Right lobe of liver (tissue), 6 donors: ENCODE data around the gene PDHA1. TPM values are rescaled to one million over a fixed set of nuclear protein-coding genes. Genes with fewer than 3 reads are reported as not detected.

ENCODE experiments used
- ATAC-seq, 4 donors: fragments of 200-7000 bp; cut with Tn5 transposase; one replicate each; pipeline ENCODE4 v1.9.1; 2020; ENCODE audit warnings: mild to moderate bottlenecking in 4 of 4, moderate library complexity in 4 of 4
- DNase-seq, 3 donors: peaks; one replicate each; pipeline ENCODE4 v3.0.0-alpha.2; 2020
- H3K27ac ChIP-seq, 3 donors: fragments of 200-600 bp; one replicate each; pipeline ENCODE4 v1.8.0; 2022
- H3K27me3 ChIP-seq, 2 donors: fragments of 200-600 bp; one replicate each; pipeline ENCODE4 v1.8.0; 2022
- H3K36me3 ChIP-seq, 4 donors: fragments of 200-600 bp; sonication (generic) in 1 of 4; one replicate each; pipeline versions ENCODE4 v1.5.1 to v1.8.0; 2017 to 2022; ENCODE audit warnings: control low read depth in 1 of 4
- H3K4me1 ChIP-seq, 4 donors: fragments of 200-600 bp; sonication (generic) in 1 of 4; one replicate each; pipeline versions ENCODE4 v1.5.1 to v1.8.0; 2017 to 2022; ENCODE audit warnings: control low read depth in 1 of 4
- H3K4me3 ChIP-seq, 3 donors: fragments of 200-600 bp; one replicate each; pipeline ENCODE4 v1.8.0; 2022
- H3K9me3 ChIP-seq, 4 donors: fragments of 200-600 bp; sonication (generic) in 1 of 4; one replicate each; pipeline versions ENCODE4 v1.5.1 to v1.8.0; 2017 to 2022; ENCODE audit warnings: control low read depth in 1 of 4
- POLR2A ChIP-seq: fragments of 450-650 bp; IDR thresholded peaks from one replicate; pipeline ENCODE4 v1.6.1; 2017; ENCODE audit warnings: antibody characterized with exemption, mild to moderate bottlenecking
- WGBS: methylation state at CpG from one replicate; pipeline ENCODE4 v1.1.6; 2018; ENCODE audit warnings: low coverage, low lambda C conversion rate; ENCODE audit not compliant: insufficient coverage; ENCODE audit errors: missing lambda C conversion rate; 5-methylcytosine and 5-hydroxymethylcytosine counted together
- intact Hi-C, 2 donors: fragments of 100-400 bp; cut with DNase I; formaldehyde crosslinking; loops; one replicate each; pipeline versions ENCODE4 v1.11.2 to v1.14.1; 2022
- total RNA-seq, 6 experiments: library from RNA; depleted of rRNA in 2 of 6; stranded (reverse); fragments of >200 nt in 2 of 6; fragmentation: NEBNext Ultra II Directional in 3 of 6; extraction: Animal tissue kit (Norgen Biotek cat#: 25700) in 3 of 6; gene quantifications; one replicate each; pipeline versions ENCODE4 v1.1.0 to v1.2.4, GENCODE V29; 2016 to 2023
- TF ChIP-seq, protein P1 (sequence below), 4 donors: fragments of 200-600 bp in 3 of 4; fragments of 450-650 bp in 1 of 4; IDR thresholded peaks; one replicate each; pipeline versions ENCODE4 v1.5.1 to v1.8.0; 2016 to 2022; ENCODE audit warnings: antibody characterized with exemption in 4 of 4, mild to moderate bottlenecking in 2 of 4
- donor health status: DM: no; HTN: yes; CAD: no.
- donor health status: DM: no; HTN: no; CAD: no.
- donor health status: DM: no; HTN: no; CAD: no.
- donor health status: DM: no; HTN: yes; CAD: no.
- donor health status: DM: no; HTN: yes; CAD: no.

PDHA1 gene
- total RNA-seq, 6 experiments from 2014 or later, result 78.5 to 133 (median 120) TPM

GRCh38 chrX:19386679-19387078 is 43.0 kb downstream of the PDHA1 start:
- WGBS, result 55% methylated on average over 4 of the region's 4 CpGs

DNA sequence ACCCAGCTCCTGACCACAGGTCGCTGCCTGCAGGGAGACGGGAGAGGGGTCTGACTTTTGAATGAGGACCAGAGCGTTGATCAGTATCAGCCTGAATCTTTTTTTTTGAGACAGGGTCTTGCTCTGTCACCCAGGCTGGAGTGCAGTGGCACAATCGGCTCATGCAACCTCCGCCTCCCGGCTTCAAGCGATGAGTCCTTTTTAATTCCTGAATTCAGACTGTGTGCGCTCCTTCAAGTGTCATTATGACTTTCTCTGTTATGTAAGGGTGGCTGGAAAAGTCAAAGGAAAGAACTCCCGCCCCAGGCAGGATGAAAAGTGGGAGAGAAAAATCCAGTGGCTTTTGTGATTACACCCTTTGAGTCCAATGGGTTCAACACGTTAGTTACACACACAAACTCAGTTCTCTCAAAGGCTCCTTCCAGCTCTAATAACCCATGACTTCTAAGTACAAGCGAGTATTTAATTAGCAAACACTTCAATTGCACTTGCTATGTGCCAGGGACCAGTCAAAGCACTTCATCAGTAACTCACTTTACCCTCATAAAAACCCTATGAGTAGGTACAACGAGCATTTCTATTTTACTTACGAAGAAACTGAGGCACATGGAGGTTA is 44.4 kb downstream of the PDHA1 start:
- no peak for ATAC-seq
- H3K4me3 ChIP-seq, result no peak overlapping the region
- H3K9me3 ChIP-seq, result no peaks in the 10 kb centered on the region
- DNase-seq, result no peak
- no peaks in the 10 kb centered on the region for H3K27me3 ChIP-seq
- no peak for TF ChIP-seq POLR2A
- TF ChIP-seq, protein P1, sequence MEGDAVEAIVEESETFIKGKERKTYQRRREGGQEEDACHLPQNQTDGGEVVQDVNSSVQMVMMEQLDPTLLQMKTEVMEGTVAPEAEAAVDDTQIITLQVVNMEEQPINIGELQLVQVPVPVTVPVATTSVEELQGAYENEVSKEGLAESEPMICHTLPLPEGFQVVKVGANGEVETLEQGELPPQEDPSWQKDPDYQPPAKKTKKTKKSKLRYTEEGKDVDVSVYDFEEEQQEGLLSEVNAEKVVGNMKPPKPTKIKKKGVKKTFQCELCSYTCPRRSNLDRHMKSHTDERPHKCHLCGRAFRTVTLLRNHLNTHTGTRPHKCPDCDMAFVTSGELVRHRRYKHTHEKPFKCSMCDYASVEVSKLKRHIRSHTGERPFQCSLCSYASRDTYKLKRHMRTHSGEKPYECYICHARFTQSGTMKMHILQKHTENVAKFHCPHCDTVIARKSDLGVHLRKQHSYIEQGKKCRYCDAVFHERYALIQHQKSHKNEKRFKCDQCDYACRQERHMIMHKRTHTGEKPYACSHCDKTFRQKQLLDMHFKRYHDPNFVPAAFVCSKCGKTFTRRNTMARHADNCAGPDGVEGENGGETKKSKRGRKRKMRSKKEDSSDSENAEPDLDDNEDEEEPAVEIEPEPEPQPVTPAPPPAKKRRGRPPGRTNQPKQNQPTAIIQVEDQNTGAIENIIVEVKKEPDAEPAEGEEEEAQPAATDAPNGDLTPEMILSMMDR (IDR thresholded peaks at IDR 0.05), result no peak
- WGBS, result 64% methylated on average over 12 of the region's 13 CpGs
- H3K27ac ChIP-seq, result no peak overlapping the region
- intact Hi-C loops, result no loop called here
- H3K36me3 ChIP-seq, result no peaks in the 10 kb centered on the region
- no peaks in the 10 kb centered on the region for H3K4me1 ChIP-seq

More at GRCh38 chrX:19386679-19387078, 43.0 kb downstream of the PDHA1 start:
- DNase-seq (no peak), ATAC-seq (no peak)
- no peaks in the 10 kb centered on the region for H3K36me3 ChIP-seq
- no peaks in the 10 kb centered on the region for H3K27me3 ChIP-seq
- no peaks in the 10 kb centered on the region for H3K4me1 ChIP-seq
- TF ChIP-seq, protein P1 (IDR thresholded peaks at IDR 0.05), result no peak
- TF ChIP-seq POLR2A, result no peak
- no peaks in the 10 kb centered on the region for H3K9me3 ChIP-seq
- no peak overlapping the region for H3K27ac ChIP-seq
- intact Hi-C loops, result no loop called here
- no peak overlapping the region for H3K4me3 ChIP-seq

GRCh38 chrX:19388741-19389140 is 45.0 kb downstream of the PDHA1 start:
- Histone ChIP-seq H3K9me3 (no peaks in the 10 kb centered on the region), H3K4me3 (no peak overlapping the region), H3K27ac (no peak overlapping the region), H3K4me1 (no peaks in the 10 kb centered on the region), H3K27me3 (no peaks in the 10 kb centered on the region), H3K36me3 (no peaks in the 10 kb centered on the region)
- TF ChIP-seq, protein P1 (IDR thresholded peaks at IDR 0.05), result no peak
- no peak for TF ChIP-seq POLR2A
- intact Hi-C loops, result no loop called here
- ATAC-seq, result no peak
- 71% methylated on average over 8 of the region's 8 CpGs for WGBS
- DNase-seq, result no peak

DNA sequence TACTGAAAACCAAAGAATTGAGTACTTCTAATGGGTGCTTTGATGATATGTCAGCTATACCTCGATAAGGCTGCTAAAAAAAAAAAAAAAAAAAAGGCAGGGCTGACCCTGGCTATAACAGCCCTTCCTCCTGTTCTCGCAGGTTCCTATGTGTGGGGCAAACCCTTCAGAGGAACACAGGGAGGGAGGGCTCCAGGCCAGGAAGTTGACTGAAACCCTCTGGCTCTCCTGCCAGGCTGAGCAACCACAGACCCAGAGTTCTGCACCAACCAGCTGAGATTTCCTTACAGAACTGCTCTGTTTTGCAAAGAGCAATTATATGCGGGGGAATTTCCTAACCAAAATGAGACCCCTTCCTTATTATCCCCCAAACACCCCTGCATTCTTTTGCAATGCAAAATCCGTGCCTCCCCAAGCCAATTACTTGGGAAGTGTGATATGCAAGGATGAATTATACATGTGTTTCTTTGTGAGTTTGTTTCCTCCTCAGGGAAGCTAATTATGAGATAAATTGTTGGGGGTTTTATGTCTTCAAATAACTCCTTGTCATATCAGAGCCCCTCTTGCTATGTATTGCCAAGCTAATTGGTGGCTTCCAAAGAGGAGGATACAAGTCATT is 45.6 kb downstream of the PDHA1 start:
- Histone ChIP-seq H3K4me1 (no peaks in the 10 kb centered on the region), H3K27ac (no peak overlapping the region), H3K36me3 (no peaks in the 10 kb centered on the region), H3K27me3 (no peaks in the 10 kb centered on the region), H3K4me3 (no peak overlapping the region), H3K9me3 (no peaks in the 10 kb centered on the region)
- WGBS, result 28% methylated on average over 2 of the region's 4 CpGs
- intact Hi-C loops, result no loop called here
- DNase-seq (no peak), ATAC-seq (no peak)
- TF ChIP-seq POLR2A, result no peak
- TF ChIP-seq, protein P1 (IDR thresholded peaks at IDR 0.05), result no peak
